BLaER1 treated with 17β-estradiol and CSF1 and Interleukin-3, amounts not matched to agents 10 nM and 100 nM (cell line): Measurements from ENCODE around the gene THOC6.

Source experiments
- H3K27ac ChIP-seq, 11 experiments: shearing (Covaris generic); formaldehyde crosslinking; 2 replicates each; pipeline ENCODE4 v1.8.1; 2022
- H3K27me3 ChIP-seq, 11 experiments: shearing (Covaris generic); formaldehyde crosslinking; 2 replicates each; pipeline ENCODE4 v1.8.1; 2022
- H3K36me3 ChIP-seq, 11 experiments: shearing (Covaris generic); formaldehyde crosslinking; 2 replicates each; pipeline ENCODE4 v1.8.1; 2022
- H3K4me1 ChIP-seq, 10 experiments: shearing (Covaris generic); formaldehyde crosslinking; 2 replicates each; pipeline ENCODE4 v1.8.1; 2022
- H3K4me2 ChIP-seq, 11 experiments: shearing (Covaris generic); formaldehyde crosslinking; 2 replicates each; pipeline ENCODE4 v1.8.1; 2022
- H3K4me3 ChIP-seq, 10 experiments: shearing (Covaris generic); formaldehyde crosslinking; 2 replicates each; pipeline ENCODE4 v1.8.1; 2022
- H3K9ac ChIP-seq, 11 experiments: shearing (Covaris generic); formaldehyde crosslinking; 2 replicates each; pipeline ENCODE4 v1.8.1; 2022
- H3K9me3 ChIP-seq, 11 experiments: shearing (Covaris generic); formaldehyde crosslinking; replicated peaks in 1 of 11; 2 replicates each; pipeline ENCODE4 v1.8.1; 2022
- H4K20me1 ChIP-seq, 11 experiments: shearing (Covaris generic); formaldehyde crosslinking; 2 replicates each; pipeline ENCODE4 v1.8.1; 2022
- Cebpa-rat ChIP-seq, 11 experiments: shearing (Covaris generic); IDR thresholded peaks; 2 replicates each; pipeline ENCODE4 v1.8.1; 2022

THOC6 gene

DNA sequence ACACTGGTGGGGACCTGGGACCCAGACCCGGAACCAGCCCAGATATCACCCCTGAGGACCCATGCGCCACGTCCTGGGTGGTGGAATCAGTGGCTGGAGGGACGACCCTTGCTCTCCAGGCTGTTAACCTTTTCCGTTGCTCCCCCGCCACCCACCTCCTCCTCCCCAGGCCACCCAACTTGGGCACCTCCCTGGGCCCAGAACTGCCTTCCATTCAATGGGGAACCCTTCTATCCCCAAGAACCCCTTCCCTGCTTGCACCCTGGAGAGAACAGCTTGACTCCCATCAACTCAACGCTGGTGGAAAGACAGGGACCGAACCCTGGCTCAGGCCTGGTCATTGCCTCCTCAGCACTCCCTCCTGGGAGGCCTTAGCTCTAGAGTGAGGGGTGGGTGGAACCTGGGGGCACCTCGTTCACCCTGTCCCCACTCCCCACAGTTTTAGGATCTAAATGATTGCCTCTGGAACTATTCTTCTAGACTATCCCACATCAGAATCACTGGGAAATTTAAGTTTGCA, 35.9 kb downstream of the THOC6 start:
- peaks cover 0 to 6% (median 0%) of the 10 kb centered on the region in 11 experiments; a peak in 3 of 22 replicates for H4K20me1 ChIP-seq

GRCh38 chr16:3060339-3061127, 36.7 kb downstream of the THOC6 start:
- no peak for TF ChIP-seq Cebpa-rat (IDR thresholded peaks at IDR 0.05)
- H3K27ac ChIP-seq, result peak overlapping the region in 2 of 11 experiments; percentile 92 to 96; a peak in 4 of 22 replicates
- no peaks in the 10 kb centered on the region for H3K27me3 ChIP-seq
- peak overlapping the region; percentile 95 to 100 (median 99); a peak in 19 of 22 replicates for H3K4me2 ChIP-seq
- peaks cover 0 to 6% (median 0%) of the 10 kb centered on the region in 11 experiments; a peak in 3 of 22 replicates for H4K20me1 ChIP-seq
- H3K36me3 ChIP-seq, result peaks cover 0 to 16% (median 0%) of the 10 kb centered on the region in 11 experiments; a peak in 3 of 22 replicates
- peaks cover 41 to 51% (median 48%) of the 10 kb centered on the region in 10 experiments for H3K4me1 ChIP-seq
- peak overlapping the region in 2 of 11 experiments; percentile 97 to 98; a peak in 3 of 22 replicates for H3K9ac ChIP-seq
- H3K9me3 ChIP-seq, result no peaks in the 10 kb centered on the region
- no peak overlapping the region for H3K4me3 ChIP-seq

More for the DNA sequence above, 35.9 kb downstream of the THOC6 start:
- peaks cover 0 to 20% (median 0%) of the 10 kb centered on the region in 11 experiments; a peak in 4 of 22 replicates for H3K36me3 ChIP-seq
- H3K9ac ChIP-seq, result peak overlapping the region; percentile 84 to 98 (median 94)
- peak overlapping the region; percentile 77 to 94 (median 88) for H3K4me3 ChIP-seq
- H3K4me2 ChIP-seq, result peak overlapping the region; percentile 95 to 100 (median 99)
- H3K27me3 ChIP-seq, result no peaks in the 10 kb centered on the region
- H3K4me1 ChIP-seq, result peaks cover 41 to 51% (median 48%) of the 10 kb centered on the region in 10 experiments
- H3K27ac ChIP-seq, result peak overlapping the region; percentile 75 to 96 (median 90); a peak in 21 of 22 replicates
- no peak for TF ChIP-seq Cebpa-rat (IDR thresholded peaks at IDR 0.05)
- H3K9me3 ChIP-seq, result no peaks in the 10 kb centered on the region

DNA sequence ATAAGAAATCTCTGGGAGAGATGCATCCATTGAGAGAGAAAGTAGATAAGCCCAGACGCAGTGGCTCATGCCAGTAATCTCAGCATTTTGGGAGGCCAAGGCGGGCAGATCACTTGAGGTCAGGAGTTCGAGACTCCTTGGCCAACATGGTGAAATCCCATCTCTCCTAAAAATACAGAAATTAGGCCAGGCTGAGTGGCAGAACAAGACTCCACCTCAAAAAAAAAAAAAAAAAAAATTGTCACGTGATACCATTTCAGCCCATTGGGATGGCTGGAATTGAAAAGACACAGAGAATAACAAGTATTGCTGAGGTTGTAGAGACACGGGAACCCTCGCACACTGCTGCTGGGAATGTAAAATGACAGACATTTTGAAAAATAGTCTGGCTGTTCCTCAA, 38.7 kb downstream of the THOC6 start:
- no peak overlapping the region for H3K27ac ChIP-seq
- H3K4me3 ChIP-seq, result no peak overlapping the region
- no peak overlapping the region for H3K9ac ChIP-seq
- peaks cover 28 to 43% (median 36%) of the 10 kb centered on the region in 10 experiments for H3K4me1 ChIP-seq
- peaks cover 0 to 6% (median 0%) of the 10 kb centered on the region in 11 experiments; a peak in 3 of 22 replicates for H4K20me1 ChIP-seq
- TF ChIP-seq Cebpa-rat (IDR thresholded peaks at IDR 0.05), result no peak
- H3K36me3 ChIP-seq, result 0 out of 22 replicates have a peak, but pooled peaks cover 0 to 4% (median 0%) of the 10 kb centered on the region in 11 experiments
- H3K4me2 ChIP-seq, result no peak overlapping the region
- no peaks in the 10 kb centered on the region for H3K9me3 ChIP-seq
- H3K27me3 ChIP-seq, result no peaks in the 10 kb centered on the region

- H3K9me3 ChIP-seq, result no peaks in the 10 kb centered on the region
- H3K9ac ChIP-seq, result no peak overlapping the region
- no peak overlapping the region for H3K4me2 ChIP-seq
- no peak overlapping the region for H3K27ac ChIP-seq
- TF ChIP-seq Cebpa-rat (IDR thresholded peaks at IDR 0.05), result no peak
- no peaks in the 10 kb centered on the region for H3K36me3 ChIP-seq
- H3K27me3 ChIP-seq, result no peaks in the 10 kb centered on the region
- peaks cover 19 to 44% (median 36%) of the 10 kb centered on the region in 10 experiments for H3K4me1 ChIP-seq
- no peak overlapping the region for H3K4me3 ChIP-seq
- no peaks in the 10 kb centered on the region for H4K20me1 ChIP-seq
Measured at GRCh38 chr16:3063625-3064386, 40.0 kb downstream of the THOC6 start.

GRCh38 chr16:3065069-3065741, 41.4 kb downstream of the THOC6 start, which contains the start of gene IL32:
TSS of gene IL32 (plus strand) at chr16:3065640. CDS start at chr16:3065812, 172 bp downstream.
- peak within 1 kb of the TSS in 9 of 11 experiments; percentile 9 to 62 (median 25); a peak in 15 of 22 replicates for H3K4me2 ChIP-seq
- peak within 1 kb of the TSS in 2 of 11 experiments; percentile 4 to 6; a peak in 2 of 22 replicates for H3K9ac ChIP-seq
- no peak for TF ChIP-seq Cebpa-rat (IDR thresholded peaks at IDR 0.05)
- no peak within 1 kb of the TSS for H3K4me3 ChIP-seq
- no peaks in the 10 kb centered on the region for H3K36me3 ChIP-seq
- H3K27ac ChIP-seq, result peak within 1 kb of the TSS in 8 of 11 experiments; percentile 6 to 59 (median 31); a peak in 10 of 22 replicates
- H4K20me1 ChIP-seq, result no peaks in the 10 kb centered on the region
- H3K27me3 ChIP-seq, result no peaks in the 10 kb centered on the region
- H3K9me3 ChIP-seq, result peaks cover 0 to 8% (median 5%) of the 10 kb centered on the region in 11 experiments; a peak in 7 of 22 replicates
- H3K4me1 ChIP-seq, result peaks cover 11 to 43% (median 32%) of the 10 kb centered on the region in 10 experiments

- Histone ChIP-seq H3K4me2 (peak overlapping the region in 8 of 11 experiments; percentile 19 to 62 (median 28); a peak in 11 of 22 replicates), H3K4me1 (peaks cover 9 to 47% (median 36%) of the 10 kb centered on the region in 10 experiments), H3K4me3 (no peak overlapping the region), H3K27me3 (no peaks in the 10 kb centered on the region), H3K9me3 (peaks cover 0 to 8% (median 5%) of the 10 kb centered on the region in 11 experiments; a peak in 7 of 22 replicates), H4K20me1 (no peaks in the 10 kb centered on the region), H3K36me3 (no peaks in the 10 kb centered on the region), H3K27ac (peak overlapping the region in 3 of 11 experiments; percentile 37 to 59 (median 37); a peak in 5 of 22 replicates), H3K9ac (peak overlapping the region in 2 of 11 experiments; percentile 4 to 6; a peak in 1 of 22 replicates)
- no peak for TF ChIP-seq Cebpa-rat (IDR thresholded peaks at IDR 0.05)
Measured at GRCh38 chr16:3065742-3066439, 42.1 kb downstream of the THOC6 start.

GRCh38 chr16:3066440-3066748, 42.6 kb downstream of the THOC6 start:
- no peaks in the 10 kb centered on the region for H3K27me3 ChIP-seq
- H3K4me2 ChIP-seq, result peak overlapping the region in 1 of 11 experiments; percentile 30; a peak in 1 of 22 replicates
- no peaks in the 10 kb centered on the region for H3K36me3 ChIP-seq
- H4K20me1 ChIP-seq, result no peaks in the 10 kb centered on the region
- peaks cover 0 to 8% (median 5%) of the 10 kb centered on the region in 11 experiments; a peak in 7 of 22 replicates for H3K9me3 ChIP-seq
- no peak overlapping the region for H3K9ac ChIP-seq
- no peak overlapping the region for H3K4me3 ChIP-seq
- H3K27ac ChIP-seq, result peak overlapping the region in 1 of 11 experiments; percentile 59; a peak in 2 of 22 replicates
- peaks cover 9 to 52% (median 41%) of the 10 kb centered on the region in 10 experiments for H3K4me1 ChIP-seq
- no peak for TF ChIP-seq Cebpa-rat (IDR thresholded peaks at IDR 0.05)
